Right lobe of liver (tissue), 4 donors: ENCODE data around the gene OPCML.

ENCODE experiments used
- CTCF ChIP-seq, 4 donors: fragments of 200-600 bp in 3 of 4; fragments of 450-650 bp in 1 of 4; IDR thresholded peaks; one replicate each; pipeline versions ENCODE4 v1.5.1 to v1.8.0; 2016 to 2022; ENCODE audit warnings: antibody characterized with exemption in 4 of 4, mild to moderate bottlenecking in 2 of 4
- POLR2A ChIP-seq: fragments of 450-650 bp; IDR thresholded peaks from one replicate; pipeline ENCODE4 v1.6.1; 2017; ENCODE audit warnings: antibody characterized with exemption, mild to moderate bottlenecking
- donor health status: DM: no; HTN: no; CAD: no.
- donor health status: DM: no; HTN: no; CAD: no.
- donor health status: DM: no; HTN: yes; CAD: no.

GRCh38 chr11:132396318-132396717, 1136.0 kb downstream of the OPCML start:
- TF ChIP-seq CTCF (IDR thresholded peaks at IDR 0.05): no peak
- TF ChIP-seq POLR2A: no peak
